Stimulated activated CD4-positive, alpha-beta T cell treated with anti-CD3 and anti-CD28 coated beads, Interleukin-2, amount 100 ng/mL, for 24 hours (primary cell): ENCODE measurements around the gene MFGE8.

Experiments
- DNase-seq, 2 donors: peaks; one replicate each; pipeline ENCODE4 v3.0.0-alpha.2; 2020

The MFGE8 gene

DNA sequence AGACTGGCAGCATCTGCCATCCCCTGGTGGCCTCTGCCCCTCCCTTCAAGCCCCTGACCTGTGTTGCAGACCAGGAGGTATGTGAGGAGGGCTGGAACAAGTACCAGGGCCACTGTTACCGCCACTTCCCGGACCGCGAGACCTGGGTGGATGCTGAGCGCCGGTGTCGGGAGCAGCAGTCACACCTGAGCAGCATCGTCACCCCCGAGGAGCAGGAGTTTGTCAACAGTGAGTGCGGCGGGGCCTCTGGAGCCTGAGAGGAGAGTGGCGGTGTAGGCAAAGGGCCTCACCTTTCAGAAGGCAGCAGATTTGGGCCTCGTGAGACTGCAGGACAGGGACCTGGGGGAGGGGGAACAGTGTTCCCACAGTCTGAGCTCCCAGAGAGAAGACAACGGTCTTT is 41.9 kb downstream of the MFGE8 start:
- no peak for DNase-seq

DNA sequence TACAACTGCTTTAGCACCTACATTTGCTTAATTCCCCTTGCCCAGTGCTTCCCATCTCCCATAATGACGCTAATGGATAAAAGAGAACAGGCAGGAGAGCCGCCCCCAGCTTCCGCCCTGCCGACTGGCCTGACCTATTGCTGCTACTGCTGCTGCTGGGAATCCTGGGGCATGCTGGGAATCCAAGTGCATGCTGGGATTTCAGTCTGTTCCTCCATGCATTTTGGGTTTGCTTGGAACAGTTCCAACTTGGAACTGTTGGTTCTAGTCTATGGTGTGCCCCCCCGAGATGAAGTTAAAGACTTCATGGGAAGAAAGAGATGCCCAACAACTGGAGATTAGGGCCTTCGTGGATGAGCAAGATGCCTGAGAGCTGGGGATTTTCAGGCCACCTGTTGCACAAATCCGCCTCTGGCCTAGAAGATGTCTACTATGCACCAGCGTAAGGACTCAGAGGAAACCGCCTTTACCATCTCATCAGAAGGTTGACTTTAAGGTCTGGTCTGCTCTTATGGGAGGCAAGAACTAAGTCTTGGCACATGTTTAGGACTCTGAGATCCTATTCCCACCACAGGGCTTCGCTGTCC is 46.8 kb downstream of the MFGE8 start:
- DNase-seq, result no peak

DNA sequence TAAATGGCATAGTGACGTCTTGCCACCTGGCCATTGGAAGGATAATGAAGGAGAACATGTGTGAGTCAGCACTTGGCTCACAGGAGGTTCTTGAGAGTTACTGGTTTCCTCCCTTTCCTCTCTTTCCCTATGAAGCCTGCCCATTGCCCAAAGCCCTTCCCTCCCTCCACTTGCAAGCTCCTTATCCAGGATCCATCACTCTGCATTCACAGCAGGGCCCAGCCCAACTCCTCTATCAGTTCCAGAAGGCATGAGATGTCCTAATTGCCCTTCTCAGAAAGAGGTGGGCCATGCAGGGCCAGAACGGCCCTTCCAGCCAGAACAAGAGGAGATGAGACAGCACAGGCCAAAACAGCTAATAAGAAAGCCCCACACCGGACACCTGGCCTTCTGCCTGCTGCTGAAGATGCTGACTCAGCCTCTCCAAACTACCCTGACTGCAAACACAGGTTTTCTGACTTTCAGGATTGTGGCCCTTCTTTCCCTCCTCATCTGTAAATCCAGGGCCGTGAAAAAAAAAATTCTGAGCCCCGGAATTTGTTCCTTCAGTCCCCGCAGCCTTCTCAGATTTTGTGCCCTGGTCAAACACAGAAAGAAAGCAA is 47.6 kb downstream of the MFGE8 start:
- no peak for DNase-seq

DNA sequence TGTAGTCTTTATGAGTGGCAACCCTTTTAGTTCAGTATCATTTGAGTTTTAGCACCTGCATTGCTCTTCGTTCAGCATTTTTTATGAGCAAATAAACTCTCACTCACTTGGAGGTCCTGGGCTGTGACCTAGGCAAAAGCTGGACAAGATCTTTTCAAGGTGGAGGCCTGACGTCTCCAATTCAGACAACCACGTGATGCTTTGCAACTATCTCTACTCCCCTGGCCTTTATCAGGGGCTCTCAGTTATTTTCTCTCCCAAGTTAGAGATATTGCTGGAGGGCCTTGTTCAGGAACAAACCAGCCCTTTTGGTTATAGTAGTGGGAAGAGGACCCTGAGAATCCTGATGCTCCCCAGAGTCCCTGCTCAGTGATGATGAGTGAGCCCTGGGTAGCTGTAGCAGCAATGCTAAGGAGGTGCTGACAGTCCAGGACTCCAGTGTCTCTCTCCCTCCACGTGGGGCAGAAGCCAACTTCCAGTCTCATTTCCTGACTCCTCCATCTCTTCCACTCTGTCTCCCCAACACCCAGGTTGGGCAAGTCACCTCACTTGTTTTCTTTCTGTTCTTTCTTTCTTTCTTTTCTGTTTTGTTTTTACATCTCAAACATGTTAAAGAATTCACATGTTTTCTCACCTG is 48.2 kb downstream of the MFGE8 start:
- DNase-seq, result no peak

DNA sequence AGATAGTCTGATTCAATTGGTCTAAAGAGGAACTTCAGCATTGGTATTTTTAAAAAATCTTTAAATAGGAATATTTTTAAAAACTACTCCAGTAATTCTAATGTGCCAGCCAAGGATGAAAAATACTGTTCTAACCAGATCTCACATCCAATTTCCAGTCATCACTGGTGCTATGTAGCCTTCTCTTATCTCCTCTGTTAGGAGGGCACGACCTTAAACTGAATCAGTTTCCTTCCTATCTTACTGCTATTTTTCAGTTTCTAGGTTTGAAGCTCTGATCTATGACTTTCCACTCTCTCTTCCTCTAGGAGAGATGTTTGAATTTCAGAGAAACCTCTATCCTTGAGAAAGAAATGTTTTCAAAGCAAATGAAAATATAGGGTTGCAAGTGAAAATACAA is 49.8 kb downstream of the MFGE8 start:
- DNase-seq, result no peak

DNA sequence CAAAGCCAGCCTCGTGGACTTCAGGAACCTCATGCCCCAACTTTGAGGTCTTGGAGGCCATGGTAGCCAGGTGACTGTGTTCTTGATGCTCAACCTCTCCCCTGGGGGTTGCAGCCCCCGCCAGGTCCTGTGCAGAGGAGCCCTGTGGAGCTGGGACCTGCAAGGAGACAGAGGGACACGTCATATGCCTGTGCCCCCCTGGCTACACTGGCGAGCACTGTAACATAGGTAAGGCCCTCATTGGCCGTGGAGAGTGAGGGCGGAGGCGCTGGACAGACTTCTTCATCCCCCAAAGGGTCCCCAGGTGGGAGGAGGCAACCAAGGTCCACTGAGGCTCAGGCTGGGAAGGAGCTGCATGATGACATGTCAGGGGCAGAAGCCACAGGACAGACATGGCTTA is 53.0 kb downstream of the MFGE8 start:
- no peak for DNase-seq

DNA sequence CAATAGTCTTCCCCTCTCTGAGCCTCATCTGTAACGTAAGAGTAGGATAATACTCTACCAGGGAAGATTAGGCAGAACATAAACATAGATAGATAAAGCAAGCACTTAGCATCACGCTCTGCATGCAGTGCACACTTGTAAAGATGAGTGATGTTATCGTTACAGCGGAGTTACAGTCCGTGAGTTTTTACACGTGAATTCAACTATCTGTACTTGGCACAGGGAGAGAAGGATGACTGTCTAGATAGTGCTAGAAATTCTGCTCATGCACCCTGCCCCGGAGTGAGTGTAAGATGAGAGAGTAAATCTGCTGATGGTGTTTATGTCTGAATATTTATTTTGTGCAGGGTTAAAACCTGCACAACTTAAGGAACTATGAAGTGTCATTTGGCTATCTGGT is 53.6 kb downstream of the MFGE8 start:
- DNase-seq, result no peak

DNA sequence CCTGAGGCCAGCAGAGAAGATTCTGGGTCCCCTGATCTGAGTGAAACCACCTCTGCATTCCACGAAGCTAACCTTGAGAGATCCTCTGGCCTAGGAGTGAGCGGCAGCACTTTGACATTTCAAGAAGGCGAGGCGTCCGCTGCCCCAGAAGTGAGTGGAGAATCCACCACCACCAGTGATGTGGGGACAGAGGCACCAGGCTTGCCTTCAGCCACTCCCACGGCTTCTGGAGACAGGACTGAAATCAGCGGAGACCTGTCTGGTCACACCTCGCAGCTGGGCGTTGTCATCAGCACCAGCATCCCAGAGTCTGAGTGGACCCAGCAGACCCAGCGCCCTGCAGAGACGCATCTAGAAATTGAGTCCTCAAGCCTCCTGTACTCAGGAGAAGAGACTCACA is 54.2 kb downstream of the MFGE8 start:
- no peak for DNase-seq

DNA sequence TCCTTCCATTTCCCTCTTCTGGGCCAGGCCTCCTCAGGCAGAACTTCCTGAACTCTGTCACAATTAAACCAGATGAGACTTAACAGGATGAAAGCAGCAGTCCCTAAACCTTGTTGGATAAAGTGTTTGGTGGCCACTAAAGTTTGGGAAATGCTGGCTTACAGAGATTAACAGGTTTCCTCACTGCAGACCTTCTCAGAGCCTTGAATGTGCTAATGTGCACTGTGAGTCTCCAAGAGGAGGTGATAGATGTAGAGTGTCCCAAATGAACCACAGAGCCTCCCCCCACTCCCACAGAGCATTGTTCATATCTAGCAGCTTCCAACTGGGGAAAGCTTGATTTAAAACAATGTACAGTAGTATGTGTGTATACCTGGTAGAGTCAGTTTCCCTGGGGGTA is 60.7 kb downstream of the MFGE8 start:
- no peak for DNase-seq

DNA sequence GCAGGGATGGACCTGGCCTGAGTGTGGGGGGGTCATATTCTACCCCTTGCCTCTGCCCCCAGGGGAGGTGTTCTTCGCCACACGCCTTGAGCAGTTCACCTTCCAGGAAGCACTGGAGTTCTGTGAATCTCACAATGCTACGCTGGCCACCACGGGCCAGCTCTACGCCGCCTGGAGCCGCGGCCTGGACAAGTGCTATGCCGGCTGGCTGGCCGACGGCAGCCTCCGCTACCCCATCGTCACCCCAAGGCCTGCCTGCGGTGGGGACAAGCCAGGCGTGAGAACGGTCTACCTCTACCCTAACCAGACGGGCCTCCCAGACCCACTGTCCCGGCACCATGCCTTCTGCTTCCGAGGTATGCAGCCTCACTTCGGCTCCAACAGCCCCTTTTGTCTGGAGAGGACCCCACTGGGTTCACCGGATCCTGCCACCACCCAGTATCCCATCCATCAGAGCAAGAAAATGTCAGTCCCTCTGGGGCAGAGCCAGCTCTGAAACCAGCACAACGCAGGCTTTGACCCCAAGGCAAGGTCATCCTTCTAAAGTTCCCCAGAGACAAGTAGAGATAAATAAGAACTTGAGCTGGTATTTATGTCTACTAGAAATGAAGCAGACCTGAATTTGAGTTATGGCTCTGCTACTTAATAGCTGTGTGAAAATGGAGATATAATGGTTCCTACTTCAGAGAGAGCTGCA is 63.7 kb downstream of the MFGE8 start:
- no peak for DNase-seq
